ENCODE measurements around the gene LDB2.
"Not testable (repeated sequence)": the region's sequence is repeated elsewhere in the genome, so short reads cannot be mapped to it uniquely, and the experiment has no call there.

- not testable (repeated sequence) for TF ChIP-seq CTCF (conservative IDR thresholded peaks at IDR 0.05 in 1 of 2, IDR thresholded peaks at IDR 0.05 in 1 of 2; ENCODE audit: extremely low read depth in 1 of 2, insufficient read depth in 1 of 2, low read depth in 1 of 2, low read length in 2 of 2); EZH2 (IDR thresholded peaks at IDR 0.05; ENCODE audit: borderline replicate concordance, low read length)
These were observed 341.1 kb downstream of the LDB2 start for GRCh38 chr4:16557316-16557715.
